NCI-H526 (cell line): Measurements from ENCODE around the gene EPOP.
"Not testable (repeated sequence)": the region's sequence is repeated elsewhere in the genome, so short reads cannot be mapped to it uniquely, and the experiment has no call there.

Experiments
- DNase-seq, 2 experiments: peaks; one replicate each; lab custom pipeline; 2025; lab: John Stamatoyannopoulos, UW

Gene EPOP

DNA sequence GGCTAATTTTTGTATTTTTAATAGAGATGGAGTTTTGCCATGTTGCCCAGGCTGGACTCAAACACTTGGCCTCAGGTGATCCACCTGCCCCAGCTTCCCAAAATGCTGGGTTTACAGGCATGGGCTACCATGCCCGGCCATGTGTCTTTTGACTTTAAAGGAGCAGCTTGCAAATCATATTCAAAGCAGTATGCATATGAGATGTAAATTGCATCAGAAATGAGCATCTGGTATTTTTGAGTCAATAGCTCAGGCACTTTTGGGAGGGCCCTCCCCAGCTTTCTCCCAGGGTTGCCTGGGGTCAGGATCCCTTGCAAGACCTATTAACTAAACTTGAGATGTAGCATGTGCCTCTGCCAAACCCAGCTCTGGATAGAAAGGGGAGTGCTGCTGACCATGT, 21.5 kb downstream of the EPOP start:
- peak; percentile 89 to 93 for DNase-seq

DNA sequence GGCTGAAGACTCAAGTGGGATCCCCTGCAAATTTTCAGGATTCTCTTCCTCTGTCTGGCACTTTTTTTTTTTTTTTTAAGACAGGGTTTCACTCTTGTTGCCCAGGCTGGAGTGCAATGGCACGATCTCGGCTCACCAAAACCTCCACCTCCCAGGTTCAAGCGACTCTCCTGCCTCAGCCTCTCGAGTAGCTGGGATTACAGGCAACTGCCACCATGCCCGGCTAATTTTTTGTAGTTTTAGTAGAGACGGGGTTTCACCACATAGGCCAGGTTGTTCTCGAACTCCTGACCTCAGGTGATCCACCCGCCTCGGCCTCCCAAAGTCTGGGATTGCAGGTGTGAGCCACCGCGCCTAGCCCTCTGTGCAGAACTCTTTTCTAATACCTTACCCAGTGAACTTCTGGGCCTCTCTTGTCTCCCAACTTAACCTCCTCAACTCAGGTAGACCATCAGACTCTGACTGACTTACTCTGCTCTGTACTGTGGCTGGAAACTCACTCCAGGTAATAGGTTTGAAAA, 24.0 kb downstream of the EPOP start:
- not testable (repeated sequence) for DNase-seq

DNA sequence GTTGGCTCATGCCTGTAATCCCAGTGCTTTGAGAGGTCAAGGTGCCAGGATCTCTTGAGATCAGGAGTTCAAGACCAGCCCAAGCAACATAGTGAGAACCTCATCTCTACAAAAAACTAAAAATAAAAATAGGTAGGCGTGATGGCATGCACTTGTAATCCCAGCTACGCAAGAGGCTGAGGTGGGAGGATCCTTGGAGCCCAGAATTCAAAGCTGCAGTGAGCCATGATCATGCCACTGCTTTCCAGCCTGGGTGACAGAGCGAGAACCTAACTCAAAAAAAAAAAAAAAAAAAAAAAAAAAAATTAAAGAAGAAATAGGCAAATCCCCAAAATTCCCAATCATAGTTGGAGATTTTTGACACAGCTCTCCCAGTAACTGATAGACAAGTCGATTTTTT, 36.8 kb downstream of the EPOP start:
- no peak for DNase-seq

DNA sequence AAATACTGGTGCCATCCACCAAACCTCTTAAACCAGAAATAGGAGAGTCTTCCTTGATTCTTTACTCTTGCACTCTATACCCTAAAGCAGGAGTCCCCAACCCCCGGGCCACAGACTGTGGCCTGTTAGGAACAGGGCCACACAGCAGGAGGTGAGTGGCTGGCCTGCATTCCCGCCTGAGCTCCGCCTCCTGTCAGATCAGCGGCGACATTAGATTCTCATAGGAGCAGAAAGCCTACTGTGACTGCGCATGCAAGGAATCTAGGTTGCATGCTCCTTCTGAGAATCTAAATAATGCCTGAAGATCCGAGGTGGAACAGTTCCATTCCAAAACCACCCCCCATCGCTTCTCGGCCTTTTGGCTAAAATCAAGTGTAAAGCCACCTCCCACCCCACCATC, 38.7 kb downstream of the EPOP start:
- DNase-seq, result no peak

DNA sequence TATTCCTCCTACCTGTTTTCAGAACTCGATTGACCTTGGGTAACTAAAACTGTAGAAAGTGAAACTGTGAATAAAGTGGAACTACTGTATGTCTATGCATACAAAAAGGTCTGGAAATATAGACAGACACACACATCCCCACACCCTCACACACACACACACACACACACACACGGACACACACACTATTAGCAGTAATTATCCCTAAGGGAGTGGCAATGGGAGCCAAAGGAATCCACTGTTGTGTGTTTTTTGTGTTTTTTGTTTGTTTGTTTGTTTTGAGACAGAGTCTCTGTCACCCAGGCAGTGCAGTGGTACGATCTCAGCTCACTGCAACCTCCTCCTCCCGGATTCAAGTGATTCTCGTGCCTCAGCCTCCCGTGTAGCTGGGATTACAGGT, 42.4 kb downstream of the EPOP start:
- no peak for DNase-seq

DNA sequence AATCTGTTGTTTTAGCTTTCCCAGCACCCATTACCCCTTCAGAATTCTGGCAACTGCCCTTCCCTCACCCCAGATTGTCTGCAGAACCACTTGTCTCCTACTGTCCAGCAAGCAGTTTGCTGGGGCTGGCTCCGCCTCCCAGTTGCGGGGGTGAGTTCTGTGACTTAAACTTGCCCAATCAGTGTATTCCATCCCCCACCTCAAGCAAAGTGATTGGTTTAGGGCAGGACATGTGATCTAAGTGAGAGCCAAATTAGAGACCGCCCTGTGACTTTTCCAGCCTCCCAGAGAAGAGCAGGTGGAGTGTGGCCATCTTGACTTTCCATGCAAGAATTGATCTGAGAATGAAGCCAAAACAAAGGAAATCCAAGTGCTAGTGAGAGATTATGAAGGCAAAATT, 46.3 kb downstream of the EPOP start:
- DNase-seq, result no peak

DNA sequence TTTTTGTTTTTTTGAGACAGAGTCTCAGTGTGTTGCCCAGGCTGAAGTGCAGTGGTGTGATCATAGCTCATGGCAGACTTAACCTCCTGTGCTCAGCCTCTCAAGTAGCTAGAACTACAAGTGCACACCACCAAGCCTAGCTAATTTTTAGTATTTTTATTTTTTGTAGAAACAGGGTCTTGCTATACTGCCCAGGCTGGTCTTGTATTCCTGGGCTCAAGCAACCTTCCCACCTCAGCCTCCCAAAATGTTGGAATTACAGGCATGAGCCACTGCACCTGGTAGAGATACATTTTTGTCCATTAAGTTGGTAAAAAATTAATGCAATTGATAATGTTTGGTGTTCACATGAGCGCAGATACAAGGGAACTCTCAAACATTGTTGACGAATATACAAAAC, 46.8 kb downstream of the EPOP start:
- no peak for DNase-seq

DNA sequence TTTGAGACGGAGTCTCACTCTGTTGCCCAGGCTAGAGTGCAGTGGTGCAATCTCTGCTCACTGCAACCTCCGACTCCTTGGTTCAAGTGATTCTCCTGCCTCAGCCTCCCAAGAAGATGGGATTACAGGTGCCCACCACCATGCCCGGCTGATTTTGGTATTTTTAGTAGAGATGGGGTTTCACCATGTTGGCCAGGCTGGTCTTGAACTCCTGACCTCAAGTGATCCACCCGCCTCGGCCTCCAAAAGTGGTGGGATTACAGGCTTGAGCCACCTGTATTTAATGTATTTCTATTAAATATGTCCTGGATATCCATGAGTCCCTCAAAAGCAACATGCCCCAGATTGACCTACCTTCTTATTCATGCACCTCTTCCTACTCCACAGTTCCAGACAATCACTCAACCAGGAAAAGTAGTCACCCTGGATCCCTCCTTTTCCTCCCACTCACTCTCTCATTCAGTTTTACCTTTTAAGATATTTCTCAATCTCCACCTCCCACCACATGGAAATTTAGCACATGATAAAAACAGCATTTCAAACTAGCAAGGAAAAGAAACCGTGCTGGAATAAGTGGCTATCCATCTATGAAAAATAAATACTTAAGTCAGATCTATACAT, 48.0 kb downstream of the EPOP start:
- DNase-seq, result not testable (repeated sequence)

DNA sequence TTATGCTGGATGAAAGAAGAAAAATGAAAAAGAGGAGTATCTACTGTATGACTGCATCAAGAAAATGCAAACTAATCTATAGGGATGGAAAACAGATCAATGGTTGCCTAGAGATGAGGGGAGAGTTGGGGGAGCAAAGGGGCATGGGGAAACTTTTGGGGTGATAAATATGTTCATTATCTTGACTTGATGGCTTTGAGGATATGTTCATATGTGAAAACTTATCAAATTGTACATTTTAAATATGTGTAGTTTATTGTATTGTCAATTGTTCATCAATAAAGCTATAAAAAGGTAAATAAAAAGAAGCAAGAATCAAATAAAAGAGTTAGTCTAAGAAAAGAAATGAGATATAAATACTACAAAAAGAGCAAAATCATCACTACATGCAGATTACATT, 49.3 kb downstream of the EPOP start:
- no peak for DNase-seq

DNA sequence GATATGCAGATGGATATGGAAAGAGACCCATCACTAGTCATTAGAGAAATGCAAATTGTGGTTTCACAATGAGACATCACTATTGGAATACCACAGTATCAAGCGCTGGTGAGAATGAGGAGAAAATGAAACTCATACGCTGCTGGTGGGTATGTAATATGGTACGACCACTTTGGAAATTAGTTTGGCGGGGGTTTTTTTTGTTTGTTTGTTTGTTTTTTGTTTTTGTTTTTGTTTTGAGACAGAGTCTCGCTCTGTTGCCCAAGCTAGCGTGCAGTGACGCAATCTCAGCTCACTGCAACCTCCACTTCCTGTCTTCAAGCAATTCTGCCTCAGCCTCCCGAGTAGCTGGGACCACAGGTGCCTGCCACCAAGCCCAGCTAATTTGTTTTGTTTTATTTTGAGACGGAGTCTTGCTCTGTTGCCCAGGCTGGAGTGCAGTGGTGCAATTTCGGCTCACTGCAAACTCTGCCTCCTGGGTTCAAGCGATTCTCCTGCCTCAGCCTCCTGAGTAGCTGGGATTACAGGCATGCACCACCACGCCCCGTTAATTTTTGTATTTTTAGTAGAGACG, 49.9 kb downstream of the EPOP start:
- DNase-seq, result peak in 1 of 2 experiments; percentile 61
